Measurements from ENCODE around the gene E2F4. TPM values are rescaled to one million over a fixed set of nuclear protein-coding genes. Genes with fewer than 3 reads are reported as not detected.

E2F4 gene
- total and polyA plus RNA-seq, 9 of the 15 experiments (the other 6 are each of a cell fraction or from before 2014, with no cell fraction given), result 9.7 to 139 (median 106) TPM

GRCh38 chr16:67183627-67184452 lies 8.1 kb upstream of the E2F4 start, which contains the start of gene MATCAP1 (continued):
- peak in 1 of 3 experiments; percentile 44; a peak in 1 of 6 replicates for TF ChIP-seq ZBTB11 (CRISPR knock-in tag; IDR thresholded peaks at IDR 0.05)
- no peak for TF ChIP-seq KAT7 (CRISPR knock-in tag; IDR thresholded peaks at IDR 0.05; ENCODE audit: borderline replicate concordance)
- TF ChIP-seq, protein P1, sequence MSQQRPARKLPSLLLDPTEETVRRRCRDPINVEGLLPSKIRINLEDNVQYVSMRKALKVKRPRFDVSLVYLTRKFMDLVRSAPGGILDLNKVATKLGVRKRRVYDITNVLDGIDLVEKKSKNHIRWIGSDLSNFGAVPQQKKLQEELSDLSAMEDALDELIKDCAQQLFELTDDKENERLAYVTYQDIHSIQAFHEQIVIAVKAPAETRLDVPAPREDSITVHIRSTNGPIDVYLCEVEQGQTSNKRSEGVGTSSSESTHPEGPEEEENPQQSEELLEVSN (IDR thresholded peaks at IDR 0.05; ENCODE audit: borderline replicate concordance in 1 of 2, extremely low read depth in 1 of 2, insufficient read depth in 1 of 2, insufficient read length in 1 of 2, low read depth in 1 of 2, low read length in 1 of 2, poor library complexity in 1 of 2, severe bottlenecking in 1 of 2), result peak in 1 of 2 experiments; percentile 61
- no peak for TF ChIP-seq ZNF354B (CRISPR knock-in tag; IDR thresholded peaks at IDR 0.05)
- TF ChIP-seq, protein P2, sequence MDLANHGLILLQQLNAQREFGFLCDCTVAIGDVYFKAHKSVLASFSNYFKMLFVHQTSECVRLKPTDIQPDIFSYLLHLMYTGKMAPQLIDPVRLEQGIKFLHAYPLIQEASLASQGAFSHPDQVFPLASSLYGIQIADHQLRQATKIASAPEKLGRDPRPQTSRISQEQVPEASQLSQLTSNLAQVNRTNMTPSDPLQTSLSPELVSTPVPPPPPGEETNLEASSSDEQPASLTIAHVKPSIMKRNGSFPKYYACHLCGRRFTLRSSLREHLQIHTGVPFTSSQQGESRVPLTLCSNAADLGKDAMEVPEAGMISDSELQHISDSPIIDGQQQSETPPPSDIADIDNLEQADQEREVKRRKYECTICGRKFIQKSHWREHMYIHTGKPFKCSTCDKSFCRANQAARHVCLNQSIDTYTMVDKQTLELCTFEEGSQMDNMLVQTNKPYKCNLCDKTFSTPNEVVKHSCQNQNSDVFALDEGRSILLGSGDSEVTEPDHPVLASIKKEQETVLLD (IDR thresholded peaks at IDR 0.05), result no peak
- no peak for TF ChIP-seq LEF1 (IDR thresholded peaks at IDR 0.05)
- no peak for TF ChIP-seq HDAC6 (IDR thresholded peaks at IDR 0.05; ENCODE audit: low read depth, low read length)
- TF ChIP-seq GABPB1 (CRISPR knock-in tag; IDR thresholded peaks at IDR 0.05), result peak; percentile 59; the same call in 1 of the 2 replicates
- TF ChIP-seq ZNF57 (CRISPR knock-in tag; IDR thresholded peaks at IDR 0.05), result no peak
- TF ChIP-seq DMBX1 (CRISPR knock-in tag; IDR thresholded peaks at IDR 0.05; ENCODE audit: borderline replicate concordance), result no peak
- TF ChIP-seq, protein P3, sequence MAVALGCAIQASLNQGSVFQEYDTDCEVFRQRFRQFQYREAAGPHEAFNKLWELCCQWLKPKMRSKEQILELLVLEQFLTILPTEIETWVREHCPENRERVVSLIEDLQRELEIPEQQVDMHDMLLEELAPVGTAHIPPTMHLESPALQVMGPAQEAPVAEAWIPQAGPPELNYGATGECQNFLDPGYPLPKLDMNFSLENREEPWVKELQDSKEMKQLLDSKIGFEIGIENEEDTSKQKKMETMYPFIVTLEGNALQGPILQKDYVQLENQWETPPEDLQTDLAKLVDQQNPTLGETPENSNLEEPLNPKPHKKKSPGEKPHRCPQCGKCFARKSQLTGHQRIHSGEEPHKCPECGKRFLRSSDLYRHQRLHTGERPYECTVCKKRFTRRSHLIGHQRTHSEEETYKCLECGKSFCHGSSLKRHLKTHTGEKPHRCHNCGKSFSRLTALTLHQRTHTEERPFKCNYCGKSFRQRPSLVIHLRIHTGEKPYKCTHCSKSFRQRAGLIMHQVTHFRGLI (CRISPR knock-in tag; IDR thresholded peaks at IDR 0.05), result no peak
- TF ChIP-seq XRCC4 (IDR thresholded peaks at IDR 0.05; ENCODE audit: extremely low read depth, insufficient read depth, insufficient read length), result no peak
- TF ChIP-seq MCM5 (IDR thresholded peaks at IDR 0.05; ENCODE audit: low read depth), result no peak
- no peak for TF ChIP-seq KDM1A (IDR thresholded peaks at IDR 0.05)
- TF ChIP-seq, protein P4, sequence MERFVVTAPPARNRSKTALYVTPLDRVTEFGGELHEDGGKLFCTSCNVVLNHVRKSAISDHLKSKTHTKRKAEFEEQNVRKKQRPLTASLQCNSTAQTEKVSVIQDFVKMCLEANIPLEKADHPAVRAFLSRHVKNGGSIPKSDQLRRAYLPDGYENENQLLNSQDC (CRISPR knock-in tag; IDR thresholded peaks at IDR 0.05), result no peak
- no peak for TF ChIP-seq E2F1 (CRISPR knock-in tag; IDR thresholded peaks at IDR 0.05)
- peak; percentile 85 for TF ChIP-seq RBBP5 (IDR thresholded peaks at IDR 0.05; ENCODE audit: borderline replicate concordance, insufficient read depth, low read length, poor library complexity, severe bottlenecking)
